HG03457 (cell line): ENCODE measurements around the gene NTM.

ENCODE experiments used
- ATAC-seq: cut with Tn5 transposase; IDR thresholded peaks from one replicate; pipeline ENCODE4 v1.9.1; 2021; ENCODE audit warnings: moderate number of reproducible peaks; ENCODE audit not compliant: unreplicated experiment

Gene NTM

GRCh38 chr11:132115454-132115853 lies 745.0 kb downstream of the NTM start:
- no peak for ATAC-seq

- no peak for ATAC-seq
These were observed 746.1 kb downstream of the NTM start for GRCh38 chr11:132116516-132116915.

GRCh38 chr11:132118661-132119060 lies 748.2 kb downstream of the NTM start:
- no peak for ATAC-seq

GRCh38 chr11:132119573-132119972 lies 749.2 kb downstream of the NTM start:
- no peak for ATAC-seq

- no peak for ATAC-seq
These were observed 752.3 kb downstream of the NTM start for GRCh38 chr11:132122735-132123134.

- no peak for ATAC-seq
These were observed 753.0 kb downstream of the NTM start for GRCh38 chr11:132123449-132123848.

GRCh38 chr11:132123854-132124835 lies 753.7 kb downstream of the NTM start:
- ATAC-seq: no peak

- no peak for ATAC-seq
These were observed 755.8 kb downstream of the NTM start for GRCh38 chr11:132125988-132126871.

- ATAC-seq: no peak
These were observed 756.8 kb downstream of the NTM start for GRCh38 chr11:132126973-132127899.

GRCh38 chr11:132127900-132128288 lies 757.5 kb downstream of the NTM start:
- no peak for ATAC-seq

GRCh38 chr11:132131047-132131446 lies 760.6 kb downstream of the NTM start:
- no peak for ATAC-seq

- no peak for ATAC-seq
These were observed 761.5 kb downstream of the NTM start for GRCh38 chr11:132131961-132132360.

GRCh38 chr11:132134322-132134721 lies 763.9 kb downstream of the NTM start:
- ATAC-seq: no peak

GRCh38 chr11:132137289-132137980 lies 767.0 kb downstream of the NTM start:
- ATAC-seq: no peak

- no peak for ATAC-seq
These were observed 767.5 kb downstream of the NTM start for GRCh38 chr11:132137981-132138313.

- no peak for ATAC-seq
These were observed 768.8 kb downstream of the NTM start for GRCh38 chr11:132139181-132139580.

GRCh38 chr11:132140056-132140455 lies 769.6 kb downstream of the NTM start:
- ATAC-seq: no peak

GRCh38 chr11:132142121-132142520 lies 771.7 kb downstream of the NTM start:
- ATAC-seq: no peak

GRCh38 chr11:132142554-132142953 lies 772.1 kb downstream of the NTM start:
- ATAC-seq: no peak

GRCh38 chr11:132147464-132147863 lies 777.0 kb downstream of the NTM start:
- ATAC-seq: no peak
